ENCODE data around the gene SNAI1.
"Not testable (repeated sequence)": the region's sequence is repeated elsewhere in the genome, so short reads cannot be mapped to it uniquely, and the experiment has no call there.

SNAI1 gene

DNA sequence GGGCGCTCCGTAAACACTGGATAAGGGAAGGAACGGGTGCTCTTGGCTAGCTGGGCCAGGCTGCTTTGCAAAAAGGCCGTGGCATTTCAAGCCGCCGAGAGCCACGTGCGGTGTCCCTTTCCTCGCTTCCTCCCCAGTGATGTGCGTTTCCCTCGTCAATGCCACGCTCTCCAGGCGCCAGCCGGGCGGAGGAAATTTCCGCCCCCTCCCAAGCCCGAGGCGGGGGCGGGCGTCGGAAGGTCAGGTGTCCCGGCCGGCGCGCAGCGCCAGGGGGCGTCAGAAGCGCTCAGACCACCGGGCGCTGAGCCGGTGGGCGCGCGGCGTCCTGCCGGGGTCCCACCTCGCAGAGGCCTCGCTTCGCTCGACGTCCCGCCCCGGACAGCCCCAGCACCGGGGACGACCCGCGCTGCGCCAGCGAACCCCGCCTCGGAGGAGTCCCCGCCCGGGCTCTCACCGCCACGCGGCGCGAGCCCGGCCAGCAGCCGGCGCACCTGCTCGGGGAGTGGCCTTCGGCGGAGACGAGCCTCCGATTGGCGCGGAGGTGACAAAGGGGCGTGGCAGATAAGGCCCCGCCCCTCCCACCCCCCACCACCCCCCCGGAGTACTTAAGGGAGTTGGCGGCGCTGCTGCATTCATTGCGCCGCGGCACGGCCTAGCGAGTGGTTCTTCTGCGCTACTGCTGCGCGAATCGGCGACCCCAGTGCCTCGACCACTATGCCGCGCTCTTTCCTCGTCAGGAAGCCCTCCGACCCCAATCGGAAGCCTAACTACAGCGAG lies at the start of gene SNAI1:
Gene SNAI1 (plus strand): TSS at position 635 of the 777 bp plus-strand sequence. CDS start 80 bp downstream, at position 715.
- DNase-seq: peak; percentile 63 to 69

GRCh38 chr20:49935746-49936152 lies 47.0 kb upstream of the SNAI1 start:
- no peak for DNase-seq

DNA sequence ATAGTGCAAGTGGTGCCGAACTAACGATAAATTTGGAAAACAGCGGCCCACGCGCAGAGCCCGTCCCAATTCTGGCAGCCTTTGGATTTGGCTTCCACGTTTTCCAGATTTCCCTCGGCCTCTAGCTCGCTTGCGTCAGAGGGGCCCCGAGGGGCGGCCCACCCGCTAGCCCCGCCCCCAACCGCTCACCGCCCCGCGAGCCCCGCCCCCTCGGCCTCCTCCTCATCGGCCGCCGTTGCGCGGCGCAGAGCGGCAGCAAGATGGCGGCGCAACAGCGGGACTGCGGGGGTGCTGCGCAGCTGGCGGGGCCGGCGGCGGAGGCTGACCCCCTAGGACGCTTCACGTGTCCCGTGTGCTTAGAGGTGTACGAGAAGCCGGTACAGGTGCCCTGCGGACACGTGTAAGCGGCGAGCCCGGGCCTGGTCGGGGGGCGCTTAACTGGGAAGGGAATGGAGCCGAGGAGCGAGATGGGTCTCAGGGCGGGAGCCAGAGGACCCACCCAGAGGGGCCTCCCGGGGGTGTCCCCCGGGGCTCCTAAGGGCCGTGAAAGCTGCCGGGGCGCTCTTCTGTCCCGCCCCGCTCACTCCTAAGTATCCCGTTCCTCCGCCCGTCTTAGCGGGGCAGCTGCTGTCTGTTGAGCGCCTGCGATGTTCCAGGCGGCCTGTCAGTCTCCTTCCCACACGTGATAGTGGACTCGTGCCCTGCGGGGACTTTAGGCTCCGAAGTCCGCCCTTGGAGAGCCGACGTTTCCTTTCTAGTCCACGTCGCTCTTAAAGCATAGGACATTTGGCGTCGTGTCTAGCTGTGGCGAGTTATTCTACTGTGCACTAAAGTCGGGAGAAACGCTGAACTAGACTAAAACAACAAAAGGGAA lies 46.4 kb upstream of the SNAI1 start, which contains the start of gene RNF114:
Gene RNF114 (plus strand): TSS at position 245 of the 874 bp plus-strand sequence. CDS start 16 bp downstream, at position 261.
- peak; percentile 90 to 93 for DNase-seq

- no peak for DNase-seq
These were observed 45.5 kb upstream of the SNAI1 start for GRCh38 chr20:49937027-49937929.

GRCh38 chr20:49938173-49939163 lies 44.3 kb upstream of the SNAI1 start:
- no peak for DNase-seq

- DNase-seq: no peak
These were observed 41.3 kb upstream of the SNAI1 start for GRCh38 chr20:49941456-49941855.

- no peak for DNase-seq
These were observed 40.5 kb upstream of the SNAI1 start for GRCh38 chr20:49942303-49942702.

- no peak for DNase-seq
These were observed 39.8 kb upstream of the SNAI1 start for GRCh38 chr20:49942942-49943341.

DNA sequence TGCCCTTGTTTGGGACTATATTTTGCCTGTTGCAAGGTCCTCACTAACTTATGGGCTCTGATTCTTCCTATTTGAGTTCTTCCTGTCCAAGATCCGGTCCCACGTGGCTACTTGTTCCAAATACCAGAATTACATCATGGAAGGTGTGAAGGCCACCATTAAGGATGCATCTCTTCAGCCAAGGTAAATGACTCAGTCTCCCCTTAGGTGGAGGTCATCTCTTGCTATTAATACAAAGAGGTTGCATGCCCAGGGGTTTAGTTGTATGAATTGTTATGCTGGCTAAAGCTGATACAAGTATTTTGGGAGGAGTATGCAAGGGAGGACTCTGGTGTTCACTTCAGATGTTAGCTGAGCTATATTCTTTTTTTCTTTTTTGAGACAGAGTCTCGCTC lies 37.5 kb upstream of the SNAI1 start:
- no peak for DNase-seq

- DNase-seq: no peak
These were observed 36.9 kb upstream of the SNAI1 start for GRCh38 chr20:49945701-49946477.

- no peak for DNase-seq
These were observed 34.6 kb upstream of the SNAI1 start for GRCh38 chr20:49948178-49948577.

- DNase-seq: no peak
These were observed 33.8 kb upstream of the SNAI1 start for GRCh38 chr20:49948809-49949507.

DNA sequence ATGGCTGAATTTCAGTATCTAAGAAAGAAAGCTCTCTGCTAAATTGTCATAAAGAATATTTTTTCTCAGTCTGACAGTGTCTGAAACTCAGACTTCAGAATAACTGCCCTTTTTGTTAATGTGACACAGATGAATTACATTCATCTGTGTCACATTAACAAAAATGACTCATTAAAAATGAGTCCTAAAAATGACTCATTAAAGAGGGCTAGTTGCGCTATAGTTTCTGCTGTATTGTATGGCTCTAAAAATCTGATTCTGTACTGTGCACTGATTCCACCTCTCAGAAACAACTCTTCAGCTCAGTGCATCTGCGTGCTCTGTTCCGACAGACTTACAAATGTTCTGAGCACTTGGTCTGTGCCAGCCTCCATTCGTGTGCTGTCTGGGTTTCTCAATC lies 31.6 kb upstream of the SNAI1 start:
- DNase-seq: no peak

DNA sequence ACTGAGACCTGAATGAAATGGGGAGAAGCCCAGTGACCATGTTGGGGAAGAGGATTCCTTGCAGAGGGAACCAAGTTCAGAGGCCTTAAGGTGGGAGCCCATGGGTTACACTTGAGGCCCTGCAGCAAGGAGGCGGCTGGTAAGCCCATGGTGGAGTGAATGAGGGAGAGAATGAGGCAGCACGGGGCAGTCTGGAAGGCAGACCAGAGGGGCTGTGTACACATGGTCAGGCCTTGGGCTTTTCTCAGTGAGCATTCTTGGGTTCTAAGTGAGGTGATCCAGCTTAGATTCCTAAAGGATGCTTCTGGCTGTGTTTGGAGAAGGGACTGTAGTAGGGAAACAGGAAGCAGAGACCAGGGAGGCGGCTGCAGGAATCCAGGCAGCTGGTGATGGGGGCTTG lies 27.6 kb upstream of the SNAI1 start:
- no peak for DNase-seq

- DNase-seq: not testable (repeated sequence)
These were observed 26.9 kb upstream of the SNAI1 start for GRCh38 chr20:49955830-49956396.

- DNase-seq: no peak
These were observed 26.1 kb upstream of the SNAI1 start for GRCh38 chr20:49956689-49957088.

GRCh38 chr20:49957089-49957938 lies 25.5 kb upstream of the SNAI1 start:
- not testable (repeated sequence) for DNase-seq

- no peak for DNase-seq
These were observed 21.4 kb upstream of the SNAI1 start for GRCh38 chr20:49961413-49961812.

Measured in stimulated activated CD4-positive, alpha-beta T cell treated with anti-CD3 and anti-CD28 coated beads, Interleukin-2, amount 100 ng/mL, for 48 hours (primary cell).